ENCODE measurements around the gene OMP. TPM values are rescaled to one million over a fixed set of nuclear protein-coding genes. Genes with fewer than 3 reads are reported as not detected.

OMP gene
- total RNA-seq, 1 donor from 2014 or later: 9.6 TPM

Other genes with a start within 250 kb of the OMP start
- 33.4 TPM for gene ACER3, start 241.9 kb upstream of the OMP start, total RNA-seq
- gene B3GNT6, start 68.4 kb upstream of the OMP start, total RNA-seq: not detected
- gene CAPN5, start 35.9 kb upstream of the OMP start, total RNA-seq: 143 TPM
- 5.8 TPM for gene MYO7A, start 25.4 kb downstream of the OMP start, total RNA-seq
- not detected for gene GDPD4, start 198.8 kb downstream of the OMP start, total RNA-seq

Measured in ureter (tissue), 1 donor.